CD4-positive, alpha-beta T cell (primary cell): ENCODE results near the gene FANCG. TPM values are rescaled to one million over a fixed set of nuclear protein-coding genes. Genes with fewer than 3 reads are reported as not detected.

Source experiments
- ATAC-seq: fragments of 200-7000 bp; cut with Tn5 transposase; one replicate; pipeline ENCODE4 v1.10.0; 2022; ENCODE audit warnings: mild to moderate bottlenecking; ENCODE audit not compliant: poor library complexity
- CTCF ChIA-PET: fragments of 350-600 bp; sonication (Branson Sonifier 250); formaldehyde crosslinking; loops from one replicate; lab custom pipeline; 2021; ENCODE audit warnings: antibody characterized with exemption, inconsistent platforms; lab: Charles Lee
- POLR2A ChIA-PET: fragments of 350-600 bp; sonication (Branson Sonifier 250); formaldehyde crosslinking; loops from one replicate; lab custom pipeline; 2021; ENCODE audit warnings: antibody characterized with exemption, inconsistent platforms; lab: Charles Lee
- DNase-seq, 14 experiments: peaks; one replicate each; pipeline ENCODE4 v3.0.0-alpha.2; 2013 to 2020; ENCODE audit warnings: mixed read lengths in 2 of 14
- H3K27ac ChIP-seq, 2 donors: one replicate each; pipeline versions ENCODE4 v1.5.1 to v1.7.0; 2013; ENCODE audit warnings: low read length in 2 of 2, low read depth in 1 of 2, mild to moderate bottlenecking in 1 of 2
- H3K27me3 ChIP-seq, 2 experiments: 1 replicate in 1 of 2; 2 replicates in 1 of 2; pipeline versions ENCODE4 v1.6.1 to v1.7.0; 2013; ENCODE audit warnings: low read length in 2 of 2, control low read depth in 1 of 2, mild to moderate bottlenecking in 1 of 2, moderate library complexity in 1 of 2; ENCODE audit not compliant: insufficient read depth in 2 of 2, control insufficient read depth in 1 of 2
- H3K36me3 ChIP-seq: one replicate; pipeline ENCODE4 v1.6.1; 2013; ENCODE audit warnings: low read length, control low read depth; ENCODE audit not compliant: insufficient read depth
- H3K4me1 ChIP-seq: one replicate; pipeline ENCODE4 v1.6.1; 2013; ENCODE audit warnings: low read length, control low read depth; ENCODE audit not compliant: insufficient read depth
- H3K4me3 ChIP-seq: one replicate; pipeline ENCODE4 v1.5.1; 2013; ENCODE audit warnings: mild to moderate bottlenecking, low read length, moderate library complexity
- H3K9me3 ChIP-seq, 2 experiments: 1 replicate in 1 of 2; 2 replicates in 1 of 2; pipeline versions ENCODE4 v1.6.1 to v1.7.0; 2013; ENCODE audit warnings: low read length in 2 of 2, mild to moderate bottlenecking in 2 of 2, control low read depth in 1 of 2, moderate library complexity in 1 of 2; ENCODE audit not compliant: control insufficient read depth in 1 of 2, insufficient read depth in 1 of 2
- H3K27ac Mint-ChIP-seq: one replicate; pipeline ENCODE4 v1.8.0; 2020; ENCODE audit warnings: mixed read lengths
- H3K27me3 Mint-ChIP-seq: one replicate; pipeline ENCODE4 v1.8.0; 2021; ENCODE audit warnings: mixed read lengths
- H3K36me3 Mint-ChIP-seq: one replicate; pipeline ENCODE4 v1.8.0; 2021; ENCODE audit warnings: low read depth, mixed read lengths
- H3K4me1 Mint-ChIP-seq: one replicate; pipeline ENCODE4 v1.8.0; 2021; ENCODE audit warnings: low read depth, mixed read lengths
- H3K4me3 Mint-ChIP-seq: one replicate; pipeline ENCODE4 v1.8.0; 2020; ENCODE audit warnings: mild to moderate bottlenecking, mixed read lengths
- H3K9me3 Mint-ChIP-seq: one replicate; pipeline ENCODE4 v1.8.0; 2020; ENCODE audit warnings: mixed read lengths
- intact Hi-C, 2 experiments: fragments of 100-400 bp; cut with DNase I in 1 of 2; cut with micrococcal nuclease in 1 of 2; formaldehyde crosslinking; loops; one replicate each; pipeline versions ENCODE4 v1.15.1 to v1.9.0; 2023 to 2025; cut with DNase I, micrococcal nuclease
- total RNA-seq, 174 experiments: library from RNA in 2 of 174; stranded (reverse) in 2 of 174; gene quantifications; one replicate each; pipeline ENCODE4 v1.2.3 and lab custom pipeline; 2021 to 2026
- TF ChIP-seq, protein P1 (sequence below): fragments of 200-600 bp; IDR thresholded peaks from one replicate; pipeline ENCODE4 v1.8.0; 2022; ENCODE audit warnings: antibody characterized with exemption, mild to moderate bottlenecking

Gene FANCG
- total RNA-seq, 2 experiments from 2014 or later, result 21.7 to 24.6 TPM

DNA sequence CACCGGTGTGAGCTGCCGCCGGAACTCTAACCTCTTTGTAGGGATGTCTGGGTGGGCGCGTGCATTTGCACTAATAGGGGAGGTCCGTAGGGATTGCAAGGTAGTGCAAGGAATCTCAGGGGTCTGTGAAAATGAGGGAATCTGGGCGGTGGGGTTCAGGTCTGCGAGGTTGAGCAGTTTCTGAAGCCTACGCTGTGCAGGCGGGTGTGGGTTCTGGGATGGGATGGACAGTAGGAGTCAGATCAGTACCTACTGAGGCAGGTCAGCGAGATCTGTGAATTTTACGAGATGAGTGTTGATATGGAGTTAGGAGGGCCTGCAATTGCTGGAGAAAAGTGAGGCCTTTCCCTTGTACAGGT, 36.8 kb upstream of the FANCG start:
- Histone ChIP-seq H3K9me3 (no peaks in the 10 kb centered on the region), H3K27me3 (no peaks in the 10 kb centered on the region), H3K4me1 (peaks cover 51% of the 10 kb centered on the region), H3K36me3 (no peaks in the 10 kb centered on the region), H3K27ac (peak overlapping the region; percentile 81 to 83), H3K4me3 (peak overlapping the region; percentile 66)
- Mint-ChIP-seq H3K9me3 (no peaks in the 10 kb centered on the region), H3K4me3 (peak overlapping the region; percentile 94), H3K4me1 (peaks cover 47% of the 10 kb centered on the region), H3K27ac (peak overlapping the region; percentile 79), H3K36me3 (peaks cover 2% of the 10 kb centered on the region), H3K27me3 (no peaks in the 10 kb centered on the region)
- ChIA-PET POLR2A (interaction anchor here (0.6 to 6.8 kb wide), 10 partner anchors 13 to 616 kb away, joined by 3 to 46 read pairs (median 4); partner anchors contain the start of genes CREB3, FANCG, STOML2 and TLN1), CTCF (interaction anchor here (0.7 to 5.3 kb wide), 14 partner anchors 11 to 529 kb away, joined by 3 to 28 read pairs (median 6); partner anchors contain the start of genes PIGO, STOML2, UNC13B and VCP)
- DNase-seq (no peak), ATAC-seq (peak; percentile 1)
- intact Hi-C loops, result loop anchor here (1.0 to 10.0 kb wide), 8 partner anchors 44 to 766 kb away; partner anchors contain the start of genes CREB3 (in 1 of the 2), ENHO (in 1 of the 2), HINT2 (in 1 of the 2) and SPAG8 (in 1 of the 2)
- TF ChIP-seq, protein P1, sequence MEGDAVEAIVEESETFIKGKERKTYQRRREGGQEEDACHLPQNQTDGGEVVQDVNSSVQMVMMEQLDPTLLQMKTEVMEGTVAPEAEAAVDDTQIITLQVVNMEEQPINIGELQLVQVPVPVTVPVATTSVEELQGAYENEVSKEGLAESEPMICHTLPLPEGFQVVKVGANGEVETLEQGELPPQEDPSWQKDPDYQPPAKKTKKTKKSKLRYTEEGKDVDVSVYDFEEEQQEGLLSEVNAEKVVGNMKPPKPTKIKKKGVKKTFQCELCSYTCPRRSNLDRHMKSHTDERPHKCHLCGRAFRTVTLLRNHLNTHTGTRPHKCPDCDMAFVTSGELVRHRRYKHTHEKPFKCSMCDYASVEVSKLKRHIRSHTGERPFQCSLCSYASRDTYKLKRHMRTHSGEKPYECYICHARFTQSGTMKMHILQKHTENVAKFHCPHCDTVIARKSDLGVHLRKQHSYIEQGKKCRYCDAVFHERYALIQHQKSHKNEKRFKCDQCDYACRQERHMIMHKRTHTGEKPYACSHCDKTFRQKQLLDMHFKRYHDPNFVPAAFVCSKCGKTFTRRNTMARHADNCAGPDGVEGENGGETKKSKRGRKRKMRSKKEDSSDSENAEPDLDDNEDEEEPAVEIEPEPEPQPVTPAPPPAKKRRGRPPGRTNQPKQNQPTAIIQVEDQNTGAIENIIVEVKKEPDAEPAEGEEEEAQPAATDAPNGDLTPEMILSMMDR, result no peak

DNA sequence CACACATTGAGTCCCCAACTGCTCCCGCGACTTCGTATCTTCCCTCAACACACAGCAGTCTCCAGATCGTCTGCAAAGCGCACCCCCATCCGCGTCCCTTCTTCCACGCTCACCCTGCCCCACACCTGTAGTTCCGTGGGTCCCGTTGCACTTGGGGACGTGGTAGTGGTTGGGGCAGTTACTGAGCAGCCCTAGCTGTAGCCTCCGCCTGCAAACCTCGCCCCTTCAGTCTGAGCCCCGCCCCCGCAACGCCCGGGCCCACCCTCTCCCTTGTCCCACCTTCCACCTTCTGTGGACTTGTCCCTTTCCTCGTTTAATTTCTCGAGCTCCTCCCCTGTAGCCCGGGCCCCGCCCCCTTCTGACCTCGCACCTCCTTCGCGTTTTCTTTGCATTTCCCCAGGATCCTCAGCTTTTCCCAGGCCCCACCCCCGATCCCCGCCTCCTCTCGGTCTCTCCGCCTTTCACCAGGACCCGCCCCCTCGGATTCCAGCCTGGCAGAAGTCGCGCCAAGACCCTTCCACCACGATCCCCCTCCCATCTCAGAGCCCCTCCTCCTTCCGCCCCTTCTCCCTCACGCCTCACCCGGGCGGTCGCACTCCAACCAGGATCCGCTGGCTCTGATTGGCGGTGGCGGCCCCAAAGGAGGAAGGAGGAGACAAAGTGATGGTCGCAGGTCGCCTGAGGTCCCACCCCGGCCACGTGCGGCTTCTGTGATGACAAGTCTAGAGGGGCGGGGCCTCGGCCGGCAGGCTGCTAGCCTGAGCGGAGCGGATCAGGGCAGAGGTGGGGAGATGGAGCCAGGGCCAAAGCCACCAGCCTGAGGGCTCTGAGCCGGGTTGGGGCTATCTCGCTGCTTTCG, 36.2 kb upstream of the FANCG start, which contains the start of gene ATOSB:
Gene ATOSB, minus strand, starts transcription at position 183 of the 859 bp plus-strand sequence. CDS start 7,588 bp downstream, outside the sequence.
- peak within 1 kb of the TSS; percentile 79 for H3K27ac Mint-ChIP-seq
- H3K4me3 ChIP-seq, result peak within 1 kb of the TSS; percentile 66
- intact Hi-C loops, result loop anchor here (1.0 to 10.0 kb wide), 10 partner anchors 13 to 766 kb away; partner anchors contain the start of genes CREB3 (in 1 of the 2), ENHO (in 1 of the 2), FANCG (in 1 of the 2) and HINT2 (in 1 of the 2)

More for the DNA sequence above, 36.2 kb upstream of the FANCG start, which contains the start of gene ATOSB:
- Histone ChIP-seq H3K4me1 (peaks cover 55% of the 10 kb centered on the region), H3K27ac (peak within 1 kb of the TSS; percentile 81 to 83), H3K9me3 (no peaks in the 10 kb centered on the region), H3K27me3 (no peaks in the 10 kb centered on the region), H3K36me3 (no peaks in the 10 kb centered on the region)
- DNase-seq (peak; percentile 83 to 97 (median 90)), ATAC-seq (peak; percentile 52)
- TF ChIP-seq, protein P1, result no peak
- POLR2A ChIA-PET, result interaction anchor here (0.5 to 6.8 kb wide), 10 partner anchors 12 to 438 kb away, joined by 3 to 46 read pairs (median 4); partner anchors contain the start of genes FANCG, PIGO, STOML2 and UNC13B
- no peaks in the 10 kb centered on the region for H3K27me3 Mint-ChIP-seq
- H3K4me1 Mint-ChIP-seq, result peaks cover 53% of the 10 kb centered on the region
- H3K36me3 Mint-ChIP-seq, result peaks cover 6% of the 10 kb centered on the region
- H3K9me3 Mint-ChIP-seq, result no peaks in the 10 kb centered on the region
- CTCF ChIA-PET, result interaction anchor here (1.4 to 5.3 kb wide), 7 partner anchors 12 to 438 kb away, joined by 6 to 28 read pairs (median 12); partner anchors contain the start of genes PIGO, STOML2 and UNC13B
- H3K4me3 Mint-ChIP-seq, result peak within 1 kb of the TSS; percentile 94
